H1 (cell line): ENCODE results near the gene ZNF277.

Experiments used
- POLR2AphosphoS5 ChIP-seq: IDR thresholded peaks from 2 replicates; pipeline ENCODE4 v1.6.1; 2011; ENCODE audit warnings: low read depth, low read length
- TF ChIP-seq, protein P1 (sequence below): IDR thresholded peaks from 2 replicates; pipeline ENCODE4 v1.6.1; 2012; ENCODE audit warnings: low read length, inconsistent platforms

DNA sequence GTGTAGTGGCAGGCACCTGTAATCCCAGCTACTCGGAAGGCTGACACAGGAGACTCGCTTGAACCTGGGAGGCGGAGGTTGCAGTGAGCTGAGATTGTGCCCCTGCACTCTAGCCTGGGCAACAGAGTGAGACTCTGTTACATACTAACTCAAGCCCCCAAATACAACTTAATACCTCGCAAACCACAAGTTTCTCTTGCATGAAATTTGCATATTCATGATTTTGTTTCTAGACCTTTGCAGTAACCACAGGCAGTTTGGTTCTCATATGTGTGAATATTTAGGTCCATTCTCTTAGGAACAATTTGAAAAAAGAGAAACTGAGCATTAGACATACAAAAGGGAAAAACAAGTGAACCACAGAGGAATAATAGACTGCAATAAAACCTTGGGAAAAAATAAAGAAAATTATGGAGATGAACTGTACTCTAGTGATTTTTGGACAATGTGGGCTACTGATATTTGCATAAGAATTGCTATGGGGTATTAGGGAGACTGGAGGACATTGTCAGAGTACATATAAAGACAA is 77.0 kb downstream of the ZNF277 start:
- TF ChIP-seq, protein P1, sequence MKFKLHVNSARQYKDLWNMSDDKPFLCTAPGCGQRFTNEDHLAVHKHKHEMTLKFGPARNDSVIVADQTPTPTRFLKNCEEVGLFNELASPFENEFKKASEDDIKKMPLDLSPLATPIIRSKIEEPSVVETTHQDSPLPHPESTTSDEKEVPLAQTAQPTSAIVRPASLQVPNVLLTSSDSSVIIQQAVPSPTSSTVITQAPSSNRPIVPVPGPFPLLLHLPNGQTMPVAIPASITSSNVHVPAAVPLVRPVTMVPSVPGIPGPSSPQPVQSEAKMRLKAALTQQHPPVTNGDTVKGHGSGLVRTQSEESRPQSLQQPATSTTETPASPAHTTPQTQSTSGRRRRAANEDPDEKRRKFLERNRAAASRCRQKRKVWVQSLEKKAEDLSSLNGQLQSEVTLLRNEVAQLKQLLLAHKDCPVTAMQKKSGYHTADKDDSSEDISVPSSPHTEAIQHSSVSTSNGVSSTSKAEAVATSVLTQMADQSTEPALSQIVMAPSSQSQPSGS = no peak
- TF ChIP-seq POLR2AphosphoS5 = no peak
